Measurements from ENCODE around the gene NAB1.

NAB1 gene

GRCh38 chr2:190626641-190627210, 22.2 kb upstream of the NAB1 start:
- H3K9me3 ChIP-seq = no peaks in the 10 kb centered on the region
- TF ChIP-seq, protein P1, sequence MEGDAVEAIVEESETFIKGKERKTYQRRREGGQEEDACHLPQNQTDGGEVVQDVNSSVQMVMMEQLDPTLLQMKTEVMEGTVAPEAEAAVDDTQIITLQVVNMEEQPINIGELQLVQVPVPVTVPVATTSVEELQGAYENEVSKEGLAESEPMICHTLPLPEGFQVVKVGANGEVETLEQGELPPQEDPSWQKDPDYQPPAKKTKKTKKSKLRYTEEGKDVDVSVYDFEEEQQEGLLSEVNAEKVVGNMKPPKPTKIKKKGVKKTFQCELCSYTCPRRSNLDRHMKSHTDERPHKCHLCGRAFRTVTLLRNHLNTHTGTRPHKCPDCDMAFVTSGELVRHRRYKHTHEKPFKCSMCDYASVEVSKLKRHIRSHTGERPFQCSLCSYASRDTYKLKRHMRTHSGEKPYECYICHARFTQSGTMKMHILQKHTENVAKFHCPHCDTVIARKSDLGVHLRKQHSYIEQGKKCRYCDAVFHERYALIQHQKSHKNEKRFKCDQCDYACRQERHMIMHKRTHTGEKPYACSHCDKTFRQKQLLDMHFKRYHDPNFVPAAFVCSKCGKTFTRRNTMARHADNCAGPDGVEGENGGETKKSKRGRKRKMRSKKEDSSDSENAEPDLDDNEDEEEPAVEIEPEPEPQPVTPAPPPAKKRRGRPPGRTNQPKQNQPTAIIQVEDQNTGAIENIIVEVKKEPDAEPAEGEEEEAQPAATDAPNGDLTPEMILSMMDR (IDR thresholded peaks at IDR 0.05; ENCODE audit: low read depth, low read length) = no peak
- no peaks in the 10 kb centered on the region for H3K27me3 ChIP-seq
- no peak overlapping the region for H3K4me3 ChIP-seq (ENCODE audit: low read depth, low read length)
- peaks cover 9% of the 10 kb centered on the region for H3K4me1 ChIP-seq
- no peaks in the 10 kb centered on the region for H3K36me3 ChIP-seq
- DNase-seq = no peak

- no peaks in the 10 kb centered on the region for H3K36me3 ChIP-seq
- TF ChIP-seq, protein P1 (IDR thresholded peaks at IDR 0.05; ENCODE audit: low read depth, low read length) = no peak
- peaks cover 9% of the 10 kb centered on the region for H3K4me1 ChIP-seq
- no peaks in the 10 kb centered on the region for H3K9me3 ChIP-seq
- peak overlapping the region; percentile 62 for H3K4me3 ChIP-seq (ENCODE audit: low read depth, low read length)
- H3K27me3 ChIP-seq = no peaks in the 10 kb centered on the region
- peak; percentile 71 for DNase-seq
These were observed 21.2 kb upstream of the NAB1 start for GRCh38 chr2:190627448-190628412.

DNA sequence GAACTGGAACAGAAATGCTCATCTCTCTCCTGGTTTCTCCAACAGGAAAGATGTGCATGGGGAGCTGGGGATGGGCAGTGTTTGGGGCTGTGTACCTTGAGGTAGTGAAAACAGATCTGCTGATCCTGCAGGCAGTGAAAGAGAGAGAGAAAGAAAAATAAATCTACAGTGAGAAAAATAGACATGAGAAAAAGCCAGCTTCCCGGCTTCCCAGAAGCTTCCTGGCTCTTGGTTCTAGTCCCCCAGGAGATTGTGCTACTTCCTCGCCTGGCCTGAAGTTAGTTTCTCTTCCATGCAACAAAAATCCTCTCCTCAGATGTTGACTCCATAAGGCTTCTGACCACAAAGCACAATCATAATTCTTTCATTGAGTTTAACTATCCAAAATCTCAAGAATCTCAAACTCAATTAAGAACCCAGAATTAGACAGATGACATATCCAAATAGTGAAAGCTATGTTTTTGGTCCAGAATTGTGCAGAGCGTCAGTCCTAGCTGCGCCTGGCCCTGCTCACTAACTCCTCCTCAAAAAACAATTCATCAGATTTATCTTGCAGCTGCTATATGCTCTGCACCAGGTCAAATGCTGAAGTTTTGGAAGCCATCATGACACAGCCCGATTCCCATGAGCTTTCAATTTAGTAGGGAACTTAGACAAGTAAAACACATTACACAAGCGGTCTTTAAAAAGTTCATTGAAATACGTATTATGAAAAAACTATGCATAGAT, 20.1 kb upstream of the NAB1 start:
- no peak for DNase-seq
- TF ChIP-seq, protein P1 (IDR thresholded peaks at IDR 0.05; ENCODE audit: low read depth, low read length) = no peak
- no peak overlapping the region; the same call in 1 of the 2 replicates for H3K4me3 ChIP-seq (ENCODE audit: low read depth, low read length)

GRCh38 chr2:190634381-190634780, 14.5 kb upstream of the NAB1 start:
- H3K4me3 ChIP-seq (ENCODE audit: low read depth, low read length) = no peak overlapping the region
- peaks cover 15% of the 10 kb centered on the region for H3K4me1 ChIP-seq
- no peaks in the 10 kb centered on the region for H3K9me3 ChIP-seq
- TF ChIP-seq, protein P1 (IDR thresholded peaks at IDR 0.05; ENCODE audit: low read depth, low read length) = no peak
- H3K36me3 ChIP-seq = no peaks in the 10 kb centered on the region
- no peak for DNase-seq
- H3K27me3 ChIP-seq = no peaks in the 10 kb centered on the region

More for the DNA sequence above, 20.1 kb upstream of the NAB1 start:
- Histone ChIP-seq H3K4me1 (peaks cover 9% of the 10 kb centered on the region), H3K36me3 (no peaks in the 10 kb centered on the region), H3K27me3 (no peaks in the 10 kb centered on the region), H3K9me3 (no peaks in the 10 kb centered on the region)

DNA sequence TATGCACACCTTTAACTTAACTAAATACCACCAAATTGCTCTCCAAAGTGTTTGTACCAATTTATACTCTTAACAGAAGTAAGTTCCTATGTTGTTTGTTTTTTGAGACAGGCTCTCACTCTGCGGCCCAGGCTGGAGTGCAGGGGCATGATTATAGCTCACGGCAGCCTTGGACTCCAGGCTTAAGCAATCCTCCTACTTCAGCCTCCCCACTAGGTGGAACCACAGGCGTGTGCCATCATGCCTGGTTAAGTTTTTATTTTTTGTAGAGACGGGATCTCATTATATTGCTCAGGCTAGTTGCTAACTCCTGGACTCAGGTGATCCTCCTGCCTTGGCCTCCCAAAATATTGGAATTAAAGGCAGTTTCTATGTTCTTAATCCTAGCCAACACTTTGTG, 13.1 kb upstream of the NAB1 start:
- Histone ChIP-seq H3K4me3 (ENCODE audit: low read depth, low read length) (no peak overlapping the region), H3K36me3 (no peaks in the 10 kb centered on the region), H3K27me3 (no peaks in the 10 kb centered on the region), H3K4me1 (peaks cover 15% of the 10 kb centered on the region), H3K9me3 (no peaks in the 10 kb centered on the region)
- TF ChIP-seq, protein P1 (IDR thresholded peaks at IDR 0.05; ENCODE audit: low read depth, low read length) = peak; percentile 12; the same call in 1 of the 2 replicates
- DNase-seq = no peak

Measured in BE2C (cell line).